HG03175 (cell line): ENCODE results near the gene LHFPL3.

Experiments
- ATAC-seq: cut with Tn5 transposase; IDR thresholded peaks from one replicate; pipeline ENCODE4 v1.9.1; 2021; ENCODE audit warnings: mild to moderate bottlenecking, moderate library complexity; ENCODE audit not compliant: unreplicated experiment

LHFPL3 gene

DNA sequence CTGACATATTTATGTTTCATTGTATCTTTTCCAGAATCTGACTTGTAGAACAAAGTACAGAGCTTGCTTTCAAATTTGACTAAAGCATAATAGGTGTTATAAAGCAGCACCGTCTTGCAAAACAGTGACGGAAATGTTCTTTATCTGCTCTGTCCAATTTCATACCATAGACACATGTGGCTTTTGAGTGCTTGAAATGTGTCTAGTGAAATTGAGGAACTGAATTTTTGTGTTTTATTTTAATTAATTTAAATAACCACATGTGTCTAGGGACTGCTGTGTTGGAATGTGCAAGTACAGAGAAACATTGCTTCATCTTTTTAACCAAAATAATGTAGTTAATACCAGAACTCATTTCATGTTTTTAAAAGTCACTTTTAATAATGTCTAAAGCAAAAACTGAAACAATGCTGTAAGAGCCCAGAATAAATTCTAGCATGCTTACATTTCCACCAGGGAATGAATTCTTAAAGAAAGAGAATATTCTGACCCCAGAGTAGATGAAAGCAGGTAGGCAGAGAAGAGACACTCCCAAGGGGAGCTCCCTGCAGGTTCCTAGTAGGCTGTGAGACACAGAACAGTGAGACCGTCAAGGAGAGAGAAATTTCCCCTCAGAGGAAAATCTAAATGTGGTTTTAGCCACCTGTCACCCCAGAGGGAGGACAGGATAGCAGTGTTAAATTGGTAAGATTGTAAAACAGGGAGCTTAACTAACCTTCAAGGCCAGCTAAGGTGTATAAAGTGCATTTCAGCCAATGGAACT, 510.3 kb downstream of the LHFPL3 start:
- ATAC-seq, result peak; percentile 36

DNA sequence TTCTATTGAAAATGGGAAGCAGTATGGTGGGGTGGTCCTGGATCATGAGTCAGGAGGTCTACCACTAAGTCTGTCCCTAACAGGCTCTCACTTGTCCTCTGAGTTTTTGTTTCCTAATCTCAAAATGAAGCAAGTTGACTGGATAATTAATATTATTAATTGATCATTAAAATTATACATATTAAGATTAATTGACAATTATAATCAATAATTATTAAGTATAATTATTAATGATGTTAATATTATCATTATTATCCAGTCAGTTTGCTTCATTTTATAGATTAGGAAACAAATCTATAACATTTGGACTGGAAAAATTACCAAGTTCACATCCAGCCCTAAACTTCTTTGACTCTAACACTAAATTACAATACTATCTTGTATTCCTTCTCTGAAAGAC, 511.4 kb downstream of the LHFPL3 start:
- ATAC-seq, result no peak

DNA sequence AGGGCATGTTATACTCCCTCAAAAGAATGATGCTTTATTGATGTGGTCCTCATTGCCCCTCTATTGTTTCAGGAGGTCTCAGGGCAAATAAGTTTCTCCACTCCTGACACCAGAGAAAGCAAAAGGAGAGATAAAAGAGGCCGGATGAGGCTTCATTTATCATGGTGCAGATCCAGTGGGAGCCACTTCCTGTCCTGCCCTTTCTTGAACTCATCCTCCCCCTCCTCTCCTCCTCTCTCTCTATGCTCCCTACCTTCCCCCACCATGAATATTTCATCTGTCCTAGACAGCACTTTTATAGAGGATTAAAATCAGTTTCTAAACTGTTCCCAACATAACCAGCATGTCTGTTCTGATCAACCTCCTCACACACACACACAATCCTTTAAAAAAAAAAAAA, 513.4 kb downstream of the LHFPL3 start:
- ATAC-seq, result no peak

DNA sequence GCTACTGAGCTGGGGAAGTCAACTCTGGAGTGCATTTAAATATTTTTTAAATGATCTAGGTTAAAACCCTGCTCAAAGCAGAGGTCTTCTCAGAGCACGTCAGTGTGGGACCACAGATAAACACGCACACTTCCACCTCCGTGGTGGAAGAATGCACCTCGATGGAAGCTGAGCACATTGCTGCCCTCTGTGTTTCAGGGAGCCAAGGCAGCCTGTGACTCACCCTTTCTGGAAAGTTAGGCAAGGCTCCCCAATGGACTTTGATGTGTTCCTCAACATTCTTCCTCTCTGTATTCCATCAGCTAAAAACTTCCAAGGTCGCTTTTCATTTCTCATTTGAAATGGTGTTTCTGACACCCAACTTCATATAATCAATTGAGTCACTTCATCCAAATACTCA, 514.8 kb downstream of the LHFPL3 start:
- ATAC-seq, result no peak

DNA sequence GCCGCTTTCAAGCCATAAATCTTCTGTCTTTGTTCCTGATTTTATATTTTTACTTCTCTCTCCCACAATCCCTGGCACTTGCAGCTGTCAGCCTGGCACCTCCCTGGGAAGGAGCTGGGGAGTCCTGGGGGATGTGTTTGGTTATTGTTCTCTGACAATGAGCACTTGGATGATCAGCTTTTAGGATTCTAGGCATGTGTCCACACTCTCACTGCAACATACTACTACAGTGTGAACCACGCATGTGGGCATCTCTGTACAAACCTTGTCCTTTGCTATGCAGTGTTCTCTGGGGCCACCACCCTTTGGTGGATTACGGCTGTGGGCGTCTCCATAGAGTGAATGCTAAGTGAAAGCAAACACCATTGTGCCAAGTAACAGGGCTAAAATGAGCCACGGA, 517.2 kb downstream of the LHFPL3 start:
- no peak for ATAC-seq

DNA sequence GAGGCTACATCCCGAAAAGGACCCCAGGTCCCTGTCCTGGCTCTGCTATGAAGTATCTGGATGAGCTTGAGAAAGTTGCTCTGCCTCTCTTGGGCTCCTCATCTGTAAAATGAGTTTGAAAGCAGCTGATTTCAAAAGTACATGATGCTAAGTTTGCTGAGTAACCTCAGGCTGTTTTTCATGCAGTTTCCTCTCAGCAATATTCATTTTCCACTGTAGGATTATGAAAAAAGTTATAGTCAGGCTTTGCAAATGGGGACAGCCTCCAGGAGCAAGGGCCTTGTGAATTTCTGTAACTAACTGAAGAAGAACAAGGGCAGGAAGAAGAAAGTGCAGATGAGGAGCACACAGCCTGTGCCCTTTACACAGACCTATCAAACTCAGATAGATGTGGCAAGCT, 518.3 kb downstream of the LHFPL3 start:
- ATAC-seq, result no peak

DNA sequence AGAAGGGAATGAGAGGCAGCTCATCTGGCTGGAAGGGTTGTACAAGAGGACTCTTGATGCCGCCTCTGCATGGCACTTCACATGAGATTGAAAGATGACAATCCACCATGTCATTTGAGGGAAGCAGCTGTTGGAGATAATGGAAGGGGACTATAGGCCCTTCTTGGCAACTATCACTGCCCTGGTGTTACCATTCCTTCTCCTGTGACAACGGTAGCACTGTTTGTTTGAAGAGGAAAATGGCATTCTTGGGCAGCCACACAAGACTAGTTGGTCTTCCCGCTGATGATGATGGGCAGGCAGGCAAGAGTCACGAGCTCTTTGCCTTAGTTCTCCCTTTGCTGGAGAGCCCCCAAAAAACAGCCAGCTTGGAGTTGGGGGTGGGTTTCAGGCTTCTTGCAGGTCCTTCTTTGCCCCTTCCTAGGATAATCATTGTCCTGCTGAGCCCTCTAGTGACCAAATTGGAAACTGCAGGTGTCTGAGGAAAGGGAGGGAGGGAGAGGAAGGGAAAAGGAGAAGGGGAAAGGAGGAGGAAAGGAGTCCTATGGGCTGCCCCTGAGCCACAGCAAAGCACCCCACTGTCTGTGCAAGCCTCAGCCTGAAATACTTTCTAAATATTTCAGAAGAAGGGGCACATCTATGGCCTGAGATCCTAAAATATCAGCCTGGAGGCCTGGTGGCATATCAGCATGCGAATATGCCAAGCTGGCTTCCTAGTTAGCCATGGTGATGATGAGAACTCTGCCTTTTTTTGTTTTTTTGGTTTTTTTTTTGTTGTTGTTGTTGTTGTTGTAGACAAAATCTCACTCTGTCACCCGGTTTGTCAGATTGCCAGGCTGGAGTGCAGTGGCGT, 520.0 kb downstream of the LHFPL3 start:
- no peak for ATAC-seq

DNA sequence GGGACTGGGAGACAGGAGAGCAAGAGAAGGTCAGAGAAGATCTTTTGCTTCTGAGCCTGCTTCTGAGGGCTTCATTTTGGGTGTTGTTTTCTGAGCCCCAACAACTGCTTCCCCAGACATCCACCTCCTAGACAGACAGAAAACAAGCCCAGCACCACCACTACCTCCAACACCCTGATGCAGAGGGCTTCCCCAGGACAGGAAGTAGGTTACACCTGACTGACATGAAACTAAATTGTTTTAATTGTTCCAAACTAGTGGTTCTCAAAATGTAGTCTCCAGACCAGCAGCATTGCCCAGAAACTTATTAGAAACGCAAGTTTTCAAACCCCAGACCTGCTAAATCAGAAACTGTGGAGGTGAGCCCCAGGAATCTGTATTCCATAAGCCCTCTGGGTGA, 522.0 kb downstream of the LHFPL3 start:
- no peak for ATAC-seq

DNA sequence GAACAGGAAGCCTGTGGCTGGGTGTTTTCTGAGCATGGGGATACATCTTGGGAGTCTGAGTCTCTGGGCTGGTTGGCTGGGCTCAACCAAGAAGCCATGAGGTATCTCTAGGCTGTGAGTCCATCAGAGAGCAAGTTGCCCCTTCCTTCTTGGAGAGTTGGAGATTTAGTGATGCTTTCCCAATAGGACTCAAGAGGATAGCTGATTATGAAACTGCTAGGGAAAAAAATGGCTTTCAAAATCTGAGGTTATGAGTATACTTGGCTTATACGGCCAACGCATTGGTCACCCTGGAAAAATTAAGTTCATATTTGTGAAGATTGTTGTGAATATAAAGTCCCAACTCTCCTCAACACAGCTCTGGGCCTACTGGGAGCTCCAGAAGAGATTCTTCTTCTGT, 522.9 kb downstream of the LHFPL3 start:
- ATAC-seq, result no peak

DNA sequence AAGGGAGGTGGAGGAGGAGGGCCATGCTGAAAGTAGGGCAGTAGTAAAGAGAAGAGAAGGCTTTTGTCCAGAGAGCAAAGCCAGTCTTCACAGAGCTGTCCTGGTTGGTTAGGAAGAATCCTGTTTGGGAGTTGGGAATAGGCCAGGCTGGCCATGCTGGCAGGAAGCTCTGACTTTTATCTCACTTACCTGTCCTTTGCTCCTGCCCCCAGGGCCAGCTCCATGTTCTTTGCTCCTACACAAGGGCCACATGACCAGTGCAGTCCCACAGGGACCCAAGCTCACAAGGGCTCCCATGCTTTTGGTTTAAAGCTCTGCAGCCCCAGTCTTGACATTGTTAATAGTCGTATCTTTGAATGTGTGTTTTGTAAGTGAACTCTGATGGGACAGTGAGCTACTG, 524.0 kb downstream of the LHFPL3 start:
- ATAC-seq, result no peak

DNA sequence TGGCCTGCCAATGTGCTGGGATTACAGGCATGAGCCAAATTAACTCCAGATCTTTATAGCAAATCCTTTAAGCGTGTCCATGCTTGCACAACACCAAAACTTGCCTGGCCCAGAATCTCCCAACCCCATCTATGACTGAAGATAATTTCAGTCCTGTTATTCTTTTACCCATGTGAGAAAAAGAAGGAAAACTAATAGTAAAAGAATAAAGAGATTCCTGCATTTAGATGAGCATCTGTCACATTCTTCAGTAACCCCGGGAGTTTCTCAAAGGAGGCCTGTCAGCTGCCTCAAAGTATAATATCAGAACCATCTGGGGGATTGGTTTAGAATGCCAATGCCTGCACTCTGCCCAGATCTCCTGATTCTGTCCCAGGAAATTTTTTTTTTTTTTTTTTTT, 527.5 kb downstream of the LHFPL3 start:
- ATAC-seq, result no peak

DNA sequence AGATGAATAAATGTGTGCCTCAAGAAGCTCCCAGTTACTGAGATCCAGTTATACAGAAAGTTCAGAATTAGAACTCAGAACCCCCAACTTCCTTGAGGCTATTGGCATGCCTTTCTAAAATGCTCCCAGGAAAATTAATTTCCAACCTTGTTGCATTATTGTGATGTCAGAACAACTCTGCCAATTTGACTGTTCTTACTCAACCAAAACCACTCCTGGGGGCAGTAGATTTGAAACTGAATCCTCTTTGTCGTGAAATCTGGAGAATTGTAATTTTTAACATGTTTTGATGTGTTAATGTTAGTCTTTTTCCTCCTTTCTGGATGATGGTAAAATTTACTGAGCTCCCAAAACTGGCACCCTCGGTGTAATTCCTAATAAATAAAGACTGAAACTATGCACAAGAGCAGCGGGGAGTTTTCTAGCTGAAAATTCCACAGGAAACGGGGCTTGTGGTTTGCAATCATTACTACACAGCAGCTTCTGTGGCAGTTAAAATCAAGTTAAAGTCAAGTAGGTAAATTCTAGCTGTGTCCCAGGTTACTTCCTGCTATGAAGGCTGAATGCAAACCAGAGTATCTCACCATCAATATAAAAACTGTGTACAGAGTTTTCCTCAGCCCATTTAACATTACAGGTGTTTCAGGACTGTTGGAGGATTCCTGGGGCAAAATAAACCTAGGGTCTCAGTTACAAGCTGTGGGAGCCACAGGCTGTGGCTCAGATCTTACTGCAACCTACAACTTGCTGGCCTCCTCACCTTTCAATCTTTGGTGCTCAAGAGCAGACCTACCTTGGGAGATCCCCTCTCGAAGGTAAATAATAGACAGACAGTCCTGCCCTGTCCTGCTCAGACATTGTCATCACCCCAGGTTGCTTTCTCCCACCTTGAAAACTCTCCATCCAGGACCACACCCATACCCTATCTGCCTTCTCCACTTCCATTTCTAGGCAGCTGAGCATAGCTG, 529.3 kb downstream of the LHFPL3 start:
- peak; percentile 62 for ATAC-seq

DNA sequence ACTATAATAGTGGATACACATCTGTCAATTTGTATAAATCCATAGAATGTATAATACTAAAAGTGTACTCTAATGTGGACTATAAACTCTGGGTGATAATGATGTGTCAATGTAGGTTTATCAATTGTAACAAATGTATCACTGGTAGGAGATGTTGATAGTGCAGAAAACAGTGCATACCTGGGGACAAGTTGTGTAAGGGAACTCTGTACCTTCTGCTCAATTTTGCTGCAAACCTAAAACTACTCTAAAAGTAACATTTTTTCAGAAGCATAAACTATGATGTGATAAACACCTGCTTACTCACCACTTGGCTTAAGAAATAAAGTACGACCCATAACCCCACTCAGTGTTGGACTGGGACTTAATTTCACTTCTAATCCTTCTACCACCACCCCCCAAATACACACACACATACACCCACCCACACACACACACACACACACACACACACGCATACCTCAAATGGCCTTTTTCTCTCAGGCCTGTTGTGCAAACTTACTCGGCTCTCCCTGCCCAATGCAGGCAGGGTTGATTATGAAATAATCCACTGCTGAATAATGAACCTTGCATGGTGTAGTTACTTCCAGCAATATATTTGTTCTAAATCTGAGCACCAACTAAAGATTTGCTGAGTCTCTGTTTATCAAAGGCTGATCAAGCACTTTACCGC, 531.5 kb downstream of the LHFPL3 start:
- ATAC-seq, result no peak

DNA sequence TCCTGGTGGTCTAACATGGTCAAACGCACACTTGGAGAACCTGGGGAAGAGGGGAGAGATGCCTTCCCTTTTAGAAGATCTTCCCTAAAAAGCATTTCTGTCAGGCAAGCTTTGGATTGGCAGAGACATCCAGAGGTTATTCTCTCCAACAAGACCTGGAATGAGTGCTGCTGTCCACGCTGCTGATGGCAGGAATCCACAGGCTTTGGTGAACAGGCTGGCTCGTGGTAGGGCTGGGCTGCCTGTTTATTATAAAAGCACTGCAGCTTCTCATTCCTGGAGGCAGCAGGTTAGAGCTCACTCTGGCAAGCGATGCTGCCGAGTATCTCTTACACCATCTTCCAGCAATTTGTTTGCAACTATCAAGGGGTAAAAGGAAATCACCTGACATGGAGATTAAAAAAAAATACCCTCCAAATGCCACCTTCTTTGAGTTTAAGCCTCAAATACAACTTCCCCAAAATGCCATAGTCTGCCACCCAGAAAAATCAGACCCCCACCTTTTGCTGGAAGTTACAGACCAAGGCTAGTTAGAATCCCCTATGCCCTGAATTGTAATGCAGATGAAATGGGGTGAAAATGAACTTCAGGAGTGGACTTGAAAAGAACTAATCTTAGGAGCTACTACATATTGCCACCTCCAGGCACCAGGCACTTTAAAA, 533.5 kb downstream of the LHFPL3 start:
- ATAC-seq, result no peak

DNA sequence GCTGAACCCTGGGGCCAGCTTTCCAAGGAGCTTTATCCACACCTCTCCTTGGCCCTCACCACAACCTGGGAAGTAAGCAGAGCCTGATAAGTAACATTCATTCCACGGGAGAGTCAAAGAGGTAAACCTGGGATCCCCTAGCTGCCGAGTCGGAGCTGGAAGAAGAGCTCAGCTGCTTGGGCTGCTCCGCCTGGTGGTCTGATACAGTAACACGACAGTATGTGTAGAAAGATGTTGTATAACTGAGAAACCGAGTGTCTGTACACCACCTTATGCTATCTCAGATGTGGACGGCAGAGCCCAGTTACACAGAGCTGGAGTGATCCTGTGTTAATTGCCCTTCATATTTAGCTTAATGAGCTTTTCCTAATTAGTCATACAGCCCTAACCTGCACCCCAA, 534.3 kb downstream of the LHFPL3 start:
- ATAC-seq, result no peak

DNA sequence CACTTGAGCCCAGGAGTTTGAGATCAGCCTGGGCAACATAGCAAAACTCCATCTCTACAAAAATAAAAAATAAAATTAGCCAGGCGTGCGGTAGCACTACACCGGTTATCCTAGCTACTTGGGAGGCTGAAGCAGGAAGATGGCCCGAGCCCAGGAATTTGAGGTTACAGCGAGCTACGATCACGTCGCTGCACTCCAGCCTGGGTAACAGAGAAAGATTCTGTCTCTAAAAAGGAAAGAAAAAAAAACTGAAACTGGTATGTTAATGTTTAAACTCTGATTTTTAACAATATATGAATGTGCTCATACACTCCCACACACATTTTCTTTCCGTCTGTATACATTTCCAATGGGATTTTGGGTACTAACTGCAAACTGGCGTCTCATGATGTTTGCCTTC, 545.0 kb downstream of the LHFPL3 start:
- no peak for ATAC-seq

DNA sequence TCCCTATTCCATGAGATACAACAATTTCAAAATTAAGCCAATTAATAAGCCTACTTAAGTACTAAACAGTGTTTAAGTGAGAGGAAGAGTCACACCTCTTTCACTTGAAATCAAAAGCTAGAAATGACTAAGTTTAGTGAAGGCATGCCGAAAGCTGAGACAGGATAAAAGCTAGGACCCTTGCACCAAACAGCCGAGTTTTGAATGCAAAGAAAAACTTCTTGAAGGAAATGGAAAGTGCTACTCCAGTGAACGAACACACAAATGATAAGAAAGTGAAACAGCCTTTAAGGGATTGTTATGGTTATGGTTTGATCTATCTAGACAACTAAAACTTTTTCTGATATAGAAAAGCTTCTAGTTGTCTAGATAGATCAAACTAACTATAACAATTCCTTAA, 550.2 kb downstream of the LHFPL3 start:
- ATAC-seq, result peak; percentile 83

DNA sequence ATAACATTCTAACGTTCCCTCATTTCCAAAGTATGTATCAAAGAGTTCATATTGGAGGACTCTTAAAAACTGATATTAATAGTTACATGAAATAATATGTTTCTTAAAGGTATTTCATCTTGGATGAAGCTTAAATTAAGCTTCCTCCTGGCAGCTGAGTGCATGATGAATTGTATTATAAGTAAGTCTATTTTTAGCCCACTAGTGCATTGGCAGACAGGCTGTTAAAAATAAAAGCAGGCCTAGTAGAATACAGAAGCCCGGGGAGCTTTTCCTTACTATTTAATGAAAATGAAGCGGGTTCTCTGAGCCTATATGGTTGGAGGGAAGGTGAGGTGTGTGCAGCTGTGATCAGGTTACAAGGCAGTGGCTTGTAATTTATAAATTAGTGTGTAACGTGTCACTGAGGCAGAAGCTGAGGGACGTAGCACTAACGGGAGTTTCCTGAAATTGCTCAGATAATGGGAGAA, 554.9 kb downstream of the LHFPL3 start:
- no peak for ATAC-seq

DNA sequence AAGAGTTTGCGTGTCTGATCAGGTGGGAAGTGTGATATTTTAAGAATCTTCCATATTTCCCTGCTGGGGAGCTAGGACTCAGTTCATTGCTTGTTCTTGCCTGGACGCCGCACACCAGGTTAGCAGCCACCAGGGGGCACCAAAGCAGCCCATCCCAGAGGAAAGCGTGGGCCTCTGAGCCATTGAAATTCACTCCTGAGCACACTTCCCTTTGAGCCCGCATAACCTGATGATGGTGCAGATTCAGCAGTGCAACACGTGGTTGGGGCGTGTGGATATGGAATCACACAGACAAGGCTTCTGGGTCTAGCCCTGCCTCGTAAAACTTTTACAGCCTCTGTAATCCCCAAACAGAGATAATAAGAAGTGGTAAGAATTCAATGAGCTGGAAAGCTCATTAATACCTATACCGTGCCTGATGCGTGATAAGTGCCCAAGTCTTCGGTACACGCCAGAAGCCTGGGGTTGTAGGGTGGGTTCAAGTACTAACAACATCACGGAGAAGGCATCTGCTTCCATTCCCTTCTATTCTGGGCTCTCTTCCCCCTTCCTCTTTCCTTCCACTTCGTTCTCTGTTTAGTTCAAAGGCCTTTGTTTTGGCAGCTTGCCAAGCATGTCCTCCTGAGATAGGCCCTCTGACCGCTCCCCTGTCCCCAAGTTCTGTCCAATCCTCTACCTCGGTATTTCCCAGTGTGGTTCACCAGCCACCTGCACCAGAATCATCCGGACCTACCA, 555.5 kb downstream of the LHFPL3 start:
- ATAC-seq, result peak; percentile 81
